ENCODE measurements around the gene GRIK3. TPM values are rescaled to one million over a fixed set of nuclear protein-coding genes. Genes with fewer than 3 reads are reported as not detected.

The GRIK3 gene
- total RNA-seq, 4 donors from 2014 or later: 0.75 to 9.8 (median 1.2) TPM

GRCh38 chr1:36805979-36806640 is 228.2 kb downstream of the GRIK3 start:
- no peak overlapping the region for H3K4me3 ChIP-seq
- no peaks in the 10 kb centered on the region for H3K9me3 ChIP-seq
- H3K27me3 ChIP-seq: no peaks in the 10 kb centered on the region
- H3K27ac ChIP-seq: no peak overlapping the region
- no peaks in the 10 kb centered on the region for H3K36me3 ChIP-seq
- 79% methylated on average over 29 of the region's 29 CpGs; no CpG with 5 or more reads in 1 of the 2 donors for WGBS, 2 donors (ENCODE audit: low coverage in 1 of 2)
- TF ChIP-seq CTCF (IDR thresholded peaks at IDR 0.05) (no peak), POLR2A (IDR thresholded peaks at IDR 0.05) (no peak), POLR2AphosphoS5 (IDR thresholded peaks at IDR 0.05) (no peak), EP300 (IDR thresholded peaks at IDR 0.05; ENCODE audit: low read depth) (no peak)
- in situ Hi-C loops (cut with MboI; ENCODE audit: low pct_ligation_motif_present in 1 of 4, low pct_unique_long_range_greater_than_20kb in 1 of 4, low sequenced_read_pairs in 3 of 4) (no loop called here), intact Hi-C loops (cut with DNase I; ENCODE audit: low total_unique reads) (no loop called here)
- H3K4me1 ChIP-seq: no peaks in the 10 kb centered on the region
- DNase-seq: no peak

DNA sequence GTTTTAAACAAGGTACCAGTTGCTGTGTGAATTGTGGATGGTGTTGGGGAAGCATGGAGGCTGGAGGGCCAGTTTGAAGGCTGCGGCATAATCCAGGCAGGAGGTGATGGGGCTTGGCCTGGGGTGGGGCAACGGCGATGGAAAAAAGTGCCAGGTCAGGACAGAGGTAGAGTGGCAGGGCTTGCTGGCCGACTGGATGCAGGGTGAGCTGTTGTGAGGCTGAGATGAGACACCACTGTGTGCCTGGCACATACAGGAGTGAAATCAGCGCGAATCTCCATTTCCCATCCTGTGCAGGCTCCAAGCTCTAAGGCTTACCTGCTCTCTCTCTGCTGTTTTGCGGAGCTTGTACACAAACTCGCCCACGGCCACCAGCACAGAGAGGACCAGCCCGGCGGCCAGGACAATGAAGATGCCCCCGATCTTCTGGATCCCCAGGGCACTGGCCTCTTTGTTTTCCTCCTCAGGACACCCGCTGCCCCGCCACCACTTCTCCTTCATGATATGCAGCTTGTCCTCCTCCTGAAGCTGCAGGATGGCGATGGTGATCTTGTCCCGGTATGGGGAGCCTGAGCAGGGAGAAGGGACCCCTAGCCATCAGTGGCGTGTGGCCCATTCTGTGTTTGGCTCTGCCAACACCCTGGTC is 229.5 kb downstream of the GRIK3 start:
- no peaks in the 10 kb centered on the region for H3K36me3 ChIP-seq
- intact Hi-C loops (cut with DNase I; ENCODE audit: low total_unique reads) (no loop called here), in situ Hi-C loops (cut with MboI; ENCODE audit: low pct_ligation_motif_present in 1 of 4, low pct_unique_long_range_greater_than_20kb in 1 of 4, low sequenced_read_pairs in 3 of 4) (no loop called here)
- H3K9me3 ChIP-seq: no peaks in the 10 kb centered on the region
- no peaks in the 10 kb centered on the region for H3K27me3 ChIP-seq
- no peak overlapping the region for H3K27ac ChIP-seq
- WGBS, 2 donors (ENCODE audit: low coverage in 1 of 2): 78 to 86% methylated on average over 3 to 17 of the region's 17 CpGs
- DNase-seq: no peak
- TF ChIP-seq CTCF (IDR thresholded peaks at IDR 0.05): no peak
- TF ChIP-seq POLR2AphosphoS5 (IDR thresholded peaks at IDR 0.05): no peak
- TF ChIP-seq POLR2A (IDR thresholded peaks at IDR 0.05): no peak
- no peak for TF ChIP-seq EP300 (IDR thresholded peaks at IDR 0.05; ENCODE audit: low read depth)
- H3K4me1 ChIP-seq: no peaks in the 10 kb centered on the region
- no peak overlapping the region for H3K4me3 ChIP-seq

DNA sequence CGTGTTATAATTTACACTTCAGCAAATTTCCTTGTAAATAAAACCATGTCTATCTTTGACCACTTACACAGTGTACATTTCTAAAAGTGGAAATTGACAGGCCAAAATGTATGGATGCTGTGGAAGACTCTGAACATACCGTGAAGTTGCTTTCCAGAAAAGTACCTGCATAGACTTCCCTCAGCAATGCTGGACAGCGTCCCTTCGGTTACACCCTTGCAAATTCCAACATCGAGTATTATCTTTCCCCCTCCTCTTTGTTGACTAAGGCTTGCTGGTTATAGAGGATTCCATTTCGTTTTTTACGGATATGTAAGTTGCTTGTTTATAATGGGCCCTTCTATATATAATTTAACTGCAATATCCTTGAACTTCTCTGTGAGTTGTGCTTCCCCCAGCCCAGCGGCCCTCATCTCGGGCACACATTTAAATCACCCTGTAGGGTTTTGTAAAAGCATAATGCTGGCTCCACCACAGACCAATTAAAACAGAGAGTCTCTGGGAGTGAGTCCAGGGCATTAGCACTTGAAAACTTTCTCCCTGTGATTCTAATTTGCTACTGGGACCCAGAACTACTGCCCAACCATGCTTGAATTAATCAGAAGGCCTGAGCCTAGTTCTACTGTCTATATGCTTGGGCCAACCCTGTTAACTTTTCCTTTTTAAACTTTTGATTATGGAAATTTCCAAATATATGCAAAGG is 230.3 kb downstream of the GRIK3 start:
- Histone ChIP-seq H3K27ac (no peak overlapping the region), H3K4me3 (no peak overlapping the region), H3K4me1 (no peaks in the 10 kb centered on the region), H3K36me3 (no peaks in the 10 kb centered on the region), H3K27me3 (no peaks in the 10 kb centered on the region), H3K9me3 (no peaks in the 10 kb centered on the region)
- in situ Hi-C loops (cut with MboI; ENCODE audit: low pct_ligation_motif_present in 1 of 4, low pct_unique_long_range_greater_than_20kb in 1 of 4, low sequenced_read_pairs in 3 of 4) (no loop called here), intact Hi-C loops (cut with DNase I; ENCODE audit: low total_unique reads) (no loop called here)
- TF ChIP-seq EP300 (IDR thresholded peaks at IDR 0.05; ENCODE audit: low read depth) (no peak), CTCF (IDR thresholded peaks at IDR 0.05) (no peak), POLR2AphosphoS5 (IDR thresholded peaks at IDR 0.05) (no peak), POLR2A (IDR thresholded peaks at IDR 0.05) (no peak)
- DNase-seq: no peak
- WGBS, 2 donors (ENCODE audit: low coverage in 1 of 2): 21 to 50% methylated on average over 3 to 9 of the region's 9 CpGs

- 80 to 84% methylated on average over 3 to 8 of the region's 8 CpGs for WGBS, 2 donors (ENCODE audit: low coverage in 1 of 2)
- H3K36me3 ChIP-seq: no peaks in the 10 kb centered on the region
Measured at GRCh38 chr1:36802018-36802417, 232.3 kb downstream of the GRIK3 start.

More at GRCh38 chr1:36802018-36802417, 232.3 kb downstream of the GRIK3 start:
- in situ Hi-C loops (cut with MboI; ENCODE audit: low pct_ligation_motif_present in 1 of 4, low pct_unique_long_range_greater_than_20kb in 1 of 4, low sequenced_read_pairs in 3 of 4): no loop called here
- H3K4me1 ChIP-seq: no peaks in the 10 kb centered on the region
- H3K27me3 ChIP-seq: no peaks in the 10 kb centered on the region
- DNase-seq: no peak
- TF ChIP-seq POLR2AphosphoS5 (IDR thresholded peaks at IDR 0.05) (no peak), POLR2A (IDR thresholded peaks at IDR 0.05) (no peak), CTCF (IDR thresholded peaks at IDR 0.05) (no peak), EP300 (IDR thresholded peaks at IDR 0.05; ENCODE audit: low read depth) (no peak)
- H3K4me3 ChIP-seq: no peak overlapping the region
- H3K27ac ChIP-seq: no peak overlapping the region
- no peaks in the 10 kb centered on the region for H3K9me3 ChIP-seq
- intact Hi-C loops (cut with DNase I; ENCODE audit: low total_unique reads): no loop called here
